Glutamatergic neuron (in vitro differentiated cells): ENCODE measurements around the gene OTOS. TPM values are rescaled to one million over a fixed set of nuclear protein-coding genes. Genes with fewer than 3 reads are reported as not detected.

Experiments used
- DNase-seq: peaks from one replicate; pipeline ENCODE4 v3.0.0; 2022
- H3K27ac Mint-ChIP-seq: one replicate; pipeline ENCODE4 v1.8.0; 2020; ENCODE audit warnings: mild to moderate bottlenecking, mixed read lengths, inconsistent platforms; ENCODE audit not compliant: unreplicated experiment
- H3K27me3 Mint-ChIP-seq: one replicate; pipeline ENCODE4 v1.8.0; 2020; ENCODE audit warnings: mild to moderate bottlenecking, moderate library complexity, mixed read lengths, inconsistent platforms; ENCODE audit not compliant: unreplicated experiment
- H3K36me3 Mint-ChIP-seq: one replicate; pipeline ENCODE4 v1.8.0; 2020; ENCODE audit warnings: mild to moderate bottlenecking, mixed read lengths, inconsistent platforms; ENCODE audit not compliant: unreplicated experiment
- H3K4me1 Mint-ChIP-seq: one replicate; pipeline ENCODE4 v1.8.0; 2020; ENCODE audit warnings: mild to moderate bottlenecking, low read depth, mixed read lengths, inconsistent platforms; ENCODE audit not compliant: unreplicated experiment
- H3K4me3 Mint-ChIP-seq: one replicate; pipeline ENCODE4 v1.8.0; 2020; ENCODE audit warnings: mild to moderate bottlenecking, mixed read lengths, inconsistent platforms; ENCODE audit not compliant: unreplicated experiment
- H3K9me3 Mint-ChIP-seq: one replicate; pipeline ENCODE4 v1.8.0; 2020; ENCODE audit warnings: mild to moderate bottlenecking, moderate library complexity, mixed read lengths, inconsistent platforms; ENCODE audit not compliant: unreplicated experiment
- CTCF ChIP-seq: fragments of 200-600 bp; sonication (generic); IDR thresholded peaks from one replicate; pipeline ENCODE4 v1.5.0; 2021; ENCODE audit not compliant: partially characterized antibody, unreplicated experiment
- total RNA-seq: library from RNA; stranded (reverse); fragmentation: NEBNext Ultra II Directional; extraction: Animal tissue kit (Norgen Biotek cat#: 25700); gene quantifications from one replicate; pipeline ENCODE4 v1.2.1, GENCODE V29; 2021; ENCODE audit not compliant: unreplicated experiment

OTOS gene
- total RNA-seq, 1 donor from 2014 or later, result not detected

DNA sequence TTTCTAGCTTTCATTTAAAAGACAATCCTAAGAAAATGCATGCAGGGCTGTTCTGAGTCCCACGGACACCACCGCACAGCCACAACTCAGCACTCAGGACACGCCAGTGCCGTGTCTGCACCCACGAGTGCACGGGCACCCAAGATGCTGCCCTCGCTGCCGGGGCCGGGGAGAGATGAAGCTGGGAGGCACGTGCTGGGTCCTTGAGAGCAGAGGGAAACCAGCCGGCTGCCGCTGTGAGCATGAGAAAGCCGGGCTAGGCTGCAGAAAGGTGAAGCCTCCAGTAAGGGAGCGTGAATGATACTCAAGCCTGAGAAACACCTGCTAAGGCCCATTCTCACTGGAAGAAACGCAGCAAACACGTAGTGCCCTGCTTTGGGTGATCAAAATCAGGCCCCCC, 9.2 kb downstream of the OTOS start:
- Mint-ChIP-seq H3K27ac (no peak overlapping the region), H3K27me3 (peaks cover 9% of the 10 kb centered on the region), H3K4me3 (no peak overlapping the region), H3K36me3 (peaks cover 7% of the 10 kb centered on the region), H3K4me1 (peaks cover 19% of the 10 kb centered on the region), H3K9me3 (peaks cover 5% of the 10 kb centered on the region)
- TF ChIP-seq CTCF, result no peak
- DNase-seq, result no peak

GRCh38 chr2:240130393-240131195, 9.9 kb downstream of the OTOS start:
- no peak for DNase-seq
- peaks cover 14% of the 10 kb centered on the region for H3K36me3 Mint-ChIP-seq
- H3K9me3 Mint-ChIP-seq, result peaks cover 7% of the 10 kb centered on the region
- H3K27ac Mint-ChIP-seq, result no peak overlapping the region
- H3K4me1 Mint-ChIP-seq, result peaks cover 18% of the 10 kb centered on the region
- H3K27me3 Mint-ChIP-seq, result peaks cover 8% of the 10 kb centered on the region
- no peak overlapping the region for H3K4me3 Mint-ChIP-seq
- TF ChIP-seq CTCF, result no peak

DNA sequence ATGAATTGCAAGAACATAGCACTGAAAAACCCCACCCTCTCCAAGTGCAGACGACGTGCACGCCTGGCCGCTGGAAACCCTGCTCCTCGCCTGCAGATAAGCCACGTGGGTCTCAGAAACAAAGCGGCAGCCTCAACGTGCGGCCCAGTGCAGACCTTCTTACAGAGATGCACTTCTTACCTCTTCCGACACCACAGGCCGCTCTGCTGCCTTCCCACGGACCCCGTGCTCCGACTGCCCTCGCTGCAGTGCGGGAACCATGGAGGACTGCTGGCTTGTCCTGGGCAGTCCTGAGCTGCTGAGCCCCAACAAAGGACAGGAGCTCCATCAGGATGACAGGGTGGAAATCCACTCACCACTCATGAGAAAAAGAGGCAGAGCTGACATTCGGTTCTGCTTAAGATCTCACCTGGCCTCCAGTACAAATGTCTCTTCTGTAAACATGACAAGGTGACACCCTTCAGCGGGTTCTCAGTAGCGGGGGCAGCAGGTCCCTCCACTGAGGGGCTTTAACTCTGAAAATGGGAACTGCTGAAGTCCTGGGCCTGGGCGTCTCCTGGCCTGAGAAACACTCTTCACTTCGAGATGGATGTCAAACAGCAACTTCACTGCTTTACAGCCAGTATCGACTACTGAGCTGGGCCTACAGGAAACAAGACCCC, 10.6 kb downstream of the OTOS start:
- Mint-ChIP-seq H3K27ac (no peak overlapping the region), H3K4me1 (peaks cover 11% of the 10 kb centered on the region), H3K4me3 (no peak overlapping the region), H3K36me3 (peaks cover 21% of the 10 kb centered on the region), H3K27me3 (peaks cover 4% of the 10 kb centered on the region), H3K9me3 (peaks cover 5% of the 10 kb centered on the region)
- DNase-seq, result no peak
- no peak for TF ChIP-seq CTCF

DNA sequence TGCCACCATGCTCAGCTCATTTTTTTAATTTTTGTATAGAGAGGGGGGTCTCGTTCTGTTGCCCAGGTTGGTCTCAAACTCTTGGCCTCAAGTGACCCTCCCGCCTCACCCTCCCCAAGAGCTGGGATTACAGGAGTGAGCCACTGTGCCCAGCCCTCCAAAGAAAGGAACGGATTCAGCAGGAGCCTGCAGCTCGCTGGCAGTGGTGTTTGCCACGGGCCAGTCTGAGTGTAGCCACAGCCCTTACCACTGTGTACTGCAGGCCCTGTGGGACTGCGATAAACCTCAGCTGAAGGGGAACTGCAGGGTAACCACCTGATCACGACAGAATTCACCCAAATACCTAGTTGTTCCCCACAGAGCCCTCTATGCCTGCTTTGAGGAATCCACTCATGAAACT, 11.1 kb downstream of the OTOS start:
- peaks cover 22% of the 10 kb centered on the region for H3K36me3 Mint-ChIP-seq
- peaks cover 5% of the 10 kb centered on the region for H3K9me3 Mint-ChIP-seq
- no peak for DNase-seq
- H3K4me3 Mint-ChIP-seq, result no peak overlapping the region
- TF ChIP-seq CTCF, result no peak
- H3K27me3 Mint-ChIP-seq, result peaks cover 4% of the 10 kb centered on the region
- H3K27ac Mint-ChIP-seq, result no peak overlapping the region
- peaks cover 5% of the 10 kb centered on the region for H3K4me1 Mint-ChIP-seq

DNA sequence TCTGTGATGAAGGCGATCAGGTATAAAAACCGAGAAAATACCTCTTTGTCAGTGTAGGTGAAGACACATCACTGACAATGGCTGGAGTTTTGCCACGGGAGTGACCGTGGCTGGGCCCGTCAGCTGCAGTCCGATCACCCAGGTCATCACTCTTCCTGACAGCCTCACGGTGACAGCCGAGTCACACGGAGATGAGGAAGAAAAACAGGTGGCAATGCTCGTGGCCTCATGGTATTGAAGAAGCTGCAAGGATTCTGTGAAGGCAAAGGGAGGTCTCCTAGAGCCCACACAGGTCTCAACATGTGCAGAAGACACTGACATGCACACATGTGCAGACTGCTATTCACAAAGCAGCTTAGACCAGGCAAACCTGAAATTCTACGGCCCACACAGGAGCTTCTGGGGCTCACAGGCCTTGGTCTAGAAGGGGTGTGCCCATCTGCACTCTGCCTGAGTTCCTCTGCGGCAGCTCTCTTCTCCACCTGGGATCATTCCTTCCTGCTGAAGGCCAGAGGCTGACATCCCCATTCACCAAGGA, 11.8 kb downstream of the OTOS start:
- Mint-ChIP-seq H3K36me3 (peaks cover 22% of the 10 kb centered on the region), H3K4me3 (no peak overlapping the region), H3K27me3 (peaks cover 4% of the 10 kb centered on the region), H3K9me3 (peaks cover 5% of the 10 kb centered on the region), H3K4me1 (peaks cover 3% of the 10 kb centered on the region), H3K27ac (no peak overlapping the region)
- DNase-seq, result no peak
- no peak for TF ChIP-seq CTCF
